GM12891 (cell line): ENCODE results near the gene MIA2.

Source experiments
- DNase-seq: peaks from one replicate; pipeline ENCODE4 v3.0.0; 2011; ENCODE audit warnings: low spot score; ENCODE audit not compliant: insufficient read length
- FAIRE-seq: peaks from 2 replicates; lab custom pipeline; 2011; peaks lifted over from hg19 to GRCh38; lab: Jason Lieb, UNC
- PAX5 ChIP-seq: IDR thresholded peaks from 2 replicates; pipeline ENCODE4 v1.6.1; 2011; ENCODE audit warnings: low read length, moderate library complexity, mild to moderate bottlenecking; ENCODE audit not compliant: insufficient read depth, severe bottlenecking
- POLR2A ChIP-seq: IDR thresholded peaks from 2 replicates; pipeline ENCODE4 v1.6.1; 2011; ENCODE audit warnings: low read depth, low read length, control low read depth
- POLR2AphosphoS5 ChIP-seq: IDR thresholded peaks from 2 replicates; pipeline ENCODE4 v1.6.1; 2011; ENCODE audit warnings: low read depth, low read length, control low read depth
- POU2F2 ChIP-seq: IDR thresholded peaks from 2 replicates; pipeline ENCODE4 v1.6.1; 2011; ENCODE audit warnings: low read depth, mild to moderate bottlenecking, control low read depth, low read length, moderate library complexity
- SPI1 ChIP-seq: IDR thresholded peaks from 2 replicates; pipeline ENCODE4 v1.6.1; 2011; ENCODE audit warnings: low read depth, low read length, control low read depth
- TAF1 ChIP-seq: IDR thresholded peaks from 2 replicates; pipeline ENCODE4 v1.6.1; 2011; ENCODE audit warnings: low read depth, low read length, control low read depth

MIA2 gene

DNA sequence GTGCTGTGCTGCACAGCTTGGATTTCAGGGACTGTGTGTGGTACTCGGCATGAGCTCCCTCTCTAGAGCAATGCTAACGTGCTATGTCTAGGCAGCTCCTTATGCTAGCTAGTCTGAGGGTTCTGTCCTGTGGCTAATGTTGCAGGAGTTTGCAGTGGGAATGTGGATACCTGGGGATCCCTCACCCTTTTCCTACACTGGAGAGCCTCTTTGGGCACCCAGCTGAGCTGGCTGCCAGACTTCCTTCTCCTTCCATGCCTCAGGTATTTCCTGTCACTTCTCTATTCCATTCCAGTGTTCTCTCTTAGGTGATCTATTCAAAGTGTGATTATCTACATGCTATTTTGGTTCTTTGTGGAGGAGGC, 133.7 kb downstream of the MIA2 start:
- no peak for TF ChIP-seq PAX5
- no peak for TF ChIP-seq TAF1
- no peak for TF ChIP-seq POU2F2
- TF ChIP-seq SPI1 = no peak
- no peak for TF ChIP-seq POLR2A
- no peak for TF ChIP-seq POLR2AphosphoS5
- DNase-seq = no peak
- FAIRE-seq = no peak

GRCh38 chr14:39368261-39368959, 134.7 kb downstream of the MIA2 start:
- DNase-seq (peak; percentile 21), FAIRE-seq (no peak)
- TF ChIP-seq POU2F2 = no peak
- no peak for TF ChIP-seq PAX5
- no peak for TF ChIP-seq POLR2A
- TF ChIP-seq POLR2AphosphoS5 = no peak
- no peak for TF ChIP-seq SPI1
- no peak for TF ChIP-seq TAF1

- TF ChIP-seq TAF1 = no peak
- FAIRE-seq (no peak), DNase-seq (no peak)
Observed at GRCh38 chr14:39369029-39369428, 135.3 kb downstream of the MIA2 start.

GRCh38 chr14:39370415-39370814, 136.7 kb downstream of the MIA2 start:
- TF ChIP-seq POLR2A (no peak), SPI1 (no peak), POLR2AphosphoS5 (no peak), TAF1 (no peak), PAX5 (no peak), POU2F2 (no peak)
- FAIRE-seq (no peak), DNase-seq (no peak)

- TF ChIP-seq SPI1 (no peak), PAX5 (no peak), POU2F2 (no peak), TAF1 (no peak), POLR2AphosphoS5 (no peak), POLR2A (no peak)
- DNase-seq = no peak
Observed at GRCh38 chr14:39372656-39373055, 138.9 kb downstream of the MIA2 start.

DNA sequence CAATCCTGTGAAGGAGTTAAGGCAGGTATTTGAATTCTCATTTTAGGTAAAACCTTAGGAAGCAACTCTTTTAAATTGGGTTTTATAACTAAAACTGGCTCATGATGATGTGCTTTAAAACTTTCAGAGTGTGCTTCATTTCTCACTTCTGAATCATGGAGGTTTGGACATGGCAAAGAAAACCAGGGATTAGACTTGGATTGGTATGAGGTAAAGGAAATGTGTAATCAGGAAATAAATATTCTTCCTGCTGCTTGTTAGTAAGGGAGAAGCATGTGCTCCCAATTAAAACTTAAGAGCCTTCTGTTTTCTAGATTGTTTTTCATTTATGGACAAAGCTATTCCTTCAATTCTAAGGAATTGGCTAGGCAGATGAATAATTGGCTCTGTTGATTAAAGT, 141.1 kb downstream of the MIA2 start:
- TF ChIP-seq POU2F2 (no peak), POLR2A (no peak), PAX5 (no peak), SPI1 (no peak), TAF1 (no peak), POLR2AphosphoS5 (no peak)
- FAIRE-seq (no peak), DNase-seq (no peak)

More at GRCh38 chr14:39372656-39373055, 138.9 kb downstream of the MIA2 start:
- no peak for FAIRE-seq

DNA sequence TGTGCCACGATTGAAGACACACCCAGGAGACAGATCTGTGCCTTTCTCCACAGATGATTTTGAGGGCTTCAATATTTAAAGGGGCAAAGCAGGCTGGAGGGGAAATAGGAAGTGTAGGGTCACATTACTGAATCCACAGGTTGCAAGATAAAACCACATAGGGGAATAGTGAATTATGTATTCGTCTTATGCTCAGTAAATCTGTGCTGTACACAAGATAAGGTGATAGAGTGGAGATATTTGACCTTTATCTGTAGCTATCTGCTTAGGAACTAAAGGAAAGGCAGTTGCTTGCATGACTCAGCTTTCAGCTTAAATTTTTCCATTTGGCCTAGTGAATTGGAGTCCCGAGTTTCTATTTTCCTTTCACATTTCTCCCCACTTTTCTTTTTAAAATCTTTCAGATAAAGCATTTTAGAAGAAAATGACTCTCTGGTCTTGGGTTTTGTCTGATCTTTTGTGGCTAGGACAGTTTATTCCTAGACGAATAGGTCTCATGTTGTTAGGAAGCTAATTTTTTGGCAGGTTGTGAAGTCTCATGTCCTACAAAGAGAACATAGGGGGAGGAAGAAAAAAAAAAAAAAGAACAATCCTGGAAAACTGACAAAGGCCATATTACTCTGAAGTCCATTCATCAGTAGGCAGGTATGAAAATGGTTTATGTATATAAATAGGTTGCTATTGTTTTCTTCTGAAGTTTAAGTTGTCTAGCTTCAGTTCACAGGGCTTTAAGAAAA, 143.1 kb downstream of the MIA2 start:
- DNase-seq = no peak
- TF ChIP-seq POU2F2 (no peak), POLR2A (no peak), SPI1 (no peak), TAF1 (no peak), PAX5 (no peak), POLR2AphosphoS5 (no peak)
- no peak for FAIRE-seq

GRCh38 chr14:39381366-39381765, 147.7 kb downstream of the MIA2 start:
- TF ChIP-seq TAF1 = no peak
- TF ChIP-seq POLR2AphosphoS5 = no peak
- TF ChIP-seq POLR2A = no peak
- TF ChIP-seq POU2F2 = no peak
- no peak for TF ChIP-seq SPI1
- FAIRE-seq = no peak
- DNase-seq = no peak

DNA sequence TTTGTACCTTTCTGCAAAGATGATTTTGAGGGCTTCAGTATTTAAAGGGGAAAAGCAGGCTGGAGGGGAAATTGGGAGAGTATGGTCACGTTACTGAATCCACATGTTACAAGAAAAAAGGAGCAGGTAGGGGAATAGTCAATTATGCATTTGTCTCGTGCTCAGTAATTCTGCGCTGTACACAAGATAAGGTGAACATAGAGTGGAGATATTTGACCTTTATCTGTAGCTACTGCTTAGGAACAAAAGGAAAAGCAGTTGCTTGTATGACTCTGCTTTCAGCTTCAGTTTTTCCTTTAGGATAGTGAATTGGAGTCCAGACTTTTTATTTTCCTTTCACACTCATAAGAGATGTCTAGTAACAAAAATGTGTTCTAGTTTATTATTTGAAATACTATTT, 148.7 kb downstream of the MIA2 start:
- FAIRE-seq (no peak), DNase-seq (no peak)
- TF ChIP-seq SPI1 (no peak), POLR2A (no peak), POLR2AphosphoS5 (no peak), POU2F2 (no peak), TAF1 (no peak), PAX5 (no peak)
